PC-9 (cell line): ENCODE data around the gene ZNF407. TPM values are rescaled to one million over a fixed set of nuclear protein-coding genes. Genes with fewer than 3 reads are reported as not detected.

ENCODE experiments used
- BruUV-seq: library from RNA; stranded (reverse); fragments of 400-500 nt; replicated peaks from 2 replicates; lab custom pipeline; 2021; lab: Mats Ljungman, UMichigan
- CTCF ChIA-PET: fragments of 300-600 bp; sonication (Branson Sonifier 250); formaldehyde crosslinking; loops from one replicate; lab custom pipeline; 2022; ENCODE audit warnings: antibody characterized with exemption; lab: Charles Lee
- POLR2A ChIA-PET: fragments of 300-600 bp; sonication (Branson Sonifier 250); formaldehyde crosslinking; loops from one replicate; lab custom pipeline; 2022; ENCODE audit warnings: antibody characterized with exemption; ENCODE audit not compliant: unreplicated experiment; lab: Charles Lee
- DNase-seq, 2 experiments: peaks; one replicate each; pipeline versions ENCODE4 v3.0.0 to v3.0.0-alpha.2; 2015 to 2022; ENCODE audit warnings: mixed read lengths in 1 of 2
- H2AFZ ChIP-seq: fragments of 200-600 bp; sonication (generic); 2 replicates; pipeline ENCODE4 v1.8.1; 2017; ENCODE audit warnings: antibody characterized with exemption
- H3F3A ChIP-seq: fragments of 200-600 bp; sonication (generic); 2 replicates; pipeline ENCODE4 v1.8.1; 2017; ENCODE audit warnings: antibody characterized with exemption, mild to moderate bottlenecking, low read depth; ENCODE audit not compliant: insufficient read depth
- H3K27ac ChIP-seq: fragments of 200-600 bp; sonication (generic); 2 replicates; pipeline ENCODE4 v1.6.1; 2016; ENCODE audit warnings: mixed run types
- H3K27me3 ChIP-seq: fragments of 200-600 bp; sonication (generic); 2 replicates; pipeline ENCODE4 v1.6.1; 2016; ENCODE audit warnings: low read depth, mixed run types; ENCODE audit not compliant: insufficient read depth
- H3K36me3 ChIP-seq: fragments of 200-600 bp; sonication (generic); 2 replicates; pipeline ENCODE4 v1.6.1; 2016; ENCODE audit warnings: low read depth, mixed run types
- H3K4me1 ChIP-seq: fragments of 200-600 bp; sonication (generic); replicated peaks from 2 replicates; pipeline ENCODE4 v1.6.1; 2016; ENCODE audit warnings: mixed run types; ENCODE audit not compliant: insufficient read depth
- H3K4me2 ChIP-seq: fragments of 200-600 bp; sonication (generic); 2 replicates; pipeline ENCODE4 v1.6.1; 2017; ENCODE audit warnings: mixed run types
- H3K4me3 ChIP-seq: fragments of 200-600 bp; sonication (generic); 2 replicates; pipeline ENCODE4 v1.6.1; 2016; ENCODE audit warnings: mixed run types
- H3K79me2 ChIP-seq: fragments of 200-600 bp; sonication (generic); 2 replicates; pipeline ENCODE4 v1.6.1; 2017; ENCODE audit warnings: low read depth, mixed run types
- H3K9me2 ChIP-seq: fragments of 200-600 bp; sonication (generic); 2 replicates; pipeline ENCODE4 v1.8.1; 2017; ENCODE audit warnings: mild to moderate bottlenecking; ENCODE audit not compliant: insufficient read depth
- H3K9me3 ChIP-seq: fragments of 200-600 bp; sonication (generic); 2 replicates; pipeline ENCODE4 v1.8.1; 2016; ENCODE audit warnings: low read depth; ENCODE audit not compliant: insufficient read depth
- H4K20me1 ChIP-seq: fragments of 200-600 bp; sonication (generic); 2 replicates; pipeline ENCODE4 v1.8.1; 2017; ENCODE audit not compliant: insufficient read depth
- CTCF ChIP-seq: fragments of 200-600 bp; sonication (generic); conservative IDR thresholded peaks from 2 replicates; pipeline ENCODE4 v1.6.1; 2017; ENCODE audit warnings: mixed run types, antibody characterized with exemption, mild to moderate bottlenecking, moderate library complexity
- EZH2 ChIP-seq: fragments of 200-600 bp; sonication (generic); IDR thresholded peaks from 2 replicates; pipeline ENCODE4 v1.8.0; 2017; ENCODE audit warnings: antibody characterized with exemption, low read depth
- intact Hi-C: fragments of 100-400 bp; cut with micrococcal nuclease; formaldehyde crosslinking; loops from one replicate; pipeline ENCODE4 v1.10.0; 2022; ENCODE audit not compliant: unreplicated experiment
- total RNA-seq: library from RNA; stranded (reverse); gene quantifications from 2 replicates; pipeline ENCODE4 v1.2.3, GENCODE V29; 2021

Gene ZNF407
- total RNA-seq, 1 experiment from 2014 or later, result 13.4 TPM

- Histone ChIP-seq H3K9me2 (no peaks in the 10 kb centered on the region), H3K9me3 (no peaks in the 10 kb centered on the region), H3F3A (no peaks in the 10 kb centered on the region), H3K27me3 (no peaks in the 10 kb centered on the region), H3K36me3 (no peaks in the 10 kb centered on the region), H2AFZ (no peak overlapping the region), H3K79me2 (no peaks in the 10 kb centered on the region), H4K20me1 (no peaks in the 10 kb centered on the region), H3K4me2 (peak overlapping the region; percentile 34), H3K27ac (no peak overlapping the region), H3K4me3 (no peak overlapping the region), H3K4me1 (peaks cover 11% of the 10 kb centered on the region)
- POLR2A ChIA-PET, result no interaction called here
- no peak for DNase-seq
- no TSS peak for BruUV-seq
- intact Hi-C loops, result no loop called here
- CTCF ChIA-PET, result no interaction called here
- TF ChIP-seq CTCF (no peak), EZH2 (no peak)
These were observed 397.7 kb downstream of the ZNF407 start for GRCh38 chr18:74995419-74995736.

GRCh38 chr18:74996055-74996454 lies 398.4 kb downstream of the ZNF407 start:
- intact Hi-C loops, result no loop called here
- Histone ChIP-seq H4K20me1 (no peaks in the 10 kb centered on the region), H3K36me3 (no peaks in the 10 kb centered on the region), H3K4me2 (no peak overlapping the region), H3K9me2 (no peaks in the 10 kb centered on the region), H3K9me3 (no peaks in the 10 kb centered on the region), H3K79me2 (no peaks in the 10 kb centered on the region), H3K4me1 (peaks cover 11% of the 10 kb centered on the region), H3K4me3 (no peak overlapping the region), H3K27ac (no peak overlapping the region), H3K27me3 (no peaks in the 10 kb centered on the region), H2AFZ (no peak overlapping the region), H3F3A (no peaks in the 10 kb centered on the region)
- no TSS peak for BruUV-seq
- ChIA-PET POLR2A (no interaction called here), CTCF (interaction anchor here (0.6 kb wide), 1 partner anchor 314 kb away, joined by 4 read pairs; no protein-coding TSS in a partner anchor)
- TF ChIP-seq EZH2 (no peak), CTCF (no peak)
- DNase-seq, result no peak

- DNase-seq, result no peak
- Histone ChIP-seq H4K20me1 (no peaks in the 10 kb centered on the region), H3K36me3 (no peaks in the 10 kb centered on the region), H3K27me3 (no peaks in the 10 kb centered on the region), H3K9me3 (no peaks in the 10 kb centered on the region), H3K9me2 (no peaks in the 10 kb centered on the region), H3F3A (no peaks in the 10 kb centered on the region), H2AFZ (no peak overlapping the region), H3K4me1 (peaks cover 11% of the 10 kb centered on the region), H3K4me3 (no peak overlapping the region), H3K79me2 (no peaks in the 10 kb centered on the region), H3K27ac (no peak overlapping the region), H3K4me2 (no peak overlapping the region)
- ChIA-PET CTCF (no interaction called here), POLR2A (no interaction called here)
- intact Hi-C loops, result no loop called here
- TF ChIP-seq EZH2 (no peak), CTCF (no peak)
- BruUV-seq, result no TSS peak
These were observed 399.3 kb downstream of the ZNF407 start for GRCh38 chr18:74996996-74997395.
